ENCODE measurements around the gene PPP4R4. TPM values are rescaled to one million over a fixed set of nuclear protein-coding genes. Genes with fewer than 3 reads are reported as not detected.
"Not testable (repeated sequence)": the region's sequence is repeated elsewhere in the genome, so short reads cannot be mapped to it uniquely, and the experiment has no call there.

Gene PPP4R4
- total and polyA plus RNA-seq, 2 of the 4 experiments (the other 2 are of a cell fraction): 0.17 to 0.36 TPM

DNA sequence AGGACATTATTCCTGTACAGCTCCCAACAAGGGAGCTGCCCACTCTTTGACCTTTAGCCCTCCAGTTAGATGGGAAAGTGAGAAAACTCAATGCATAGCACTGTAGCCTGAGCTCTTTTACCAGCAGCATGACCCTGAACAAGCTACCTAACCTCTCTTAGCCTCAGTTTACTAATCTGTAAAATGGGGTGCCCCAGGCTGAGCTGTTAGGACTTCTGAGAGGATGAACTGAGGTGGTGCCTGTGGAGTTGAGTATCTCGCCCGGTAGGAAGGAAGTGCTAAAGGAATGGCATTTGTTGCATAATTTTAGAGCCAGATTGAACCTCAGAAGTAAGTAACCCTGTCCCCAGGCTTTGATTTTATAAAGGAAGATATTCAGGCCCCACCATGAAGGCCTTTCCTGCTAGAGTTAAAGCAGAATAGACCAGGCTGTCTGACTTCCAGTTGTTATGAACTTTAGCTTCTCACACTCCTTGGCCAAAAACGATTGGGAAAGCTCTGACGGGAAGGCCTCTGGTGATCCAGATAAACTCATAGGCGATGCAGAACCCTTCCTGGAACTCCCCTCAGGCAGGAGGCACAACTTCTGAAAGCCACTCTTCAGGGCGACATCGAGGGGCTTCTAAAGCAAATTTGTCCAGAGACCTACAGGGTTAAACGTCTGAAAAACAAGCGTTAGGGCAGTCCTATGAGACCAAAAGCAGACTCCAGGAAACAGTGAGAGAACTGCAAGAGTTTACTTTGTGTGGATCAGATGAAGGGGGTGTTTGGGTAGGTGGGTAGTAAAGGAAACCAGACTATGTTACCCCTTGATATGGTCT lies 121.4 kb downstream of the PPP4R4 start (continued):
- no peak for TF ChIP-seq RCOR1 (IDR thresholded peaks at IDR 0.05; ENCODE audit: insufficient replicate concordance, low read length)

GRCh38 chr14:94296181-94296545 lies 122.0 kb downstream of the PPP4R4 start:
- H3K56ac ChIP-seq (ENCODE audit: extremely low read depth, insufficient read depth, low read length); H3K36me3 ChIP-seq (ENCODE audit: control insufficient read depth, insufficient read depth, low read length); ATAC-seq (ENCODE audit: low read depth); DNase-seq; H3K4me2 ChIP-seq (ENCODE audit: low read depth, low read length); H2AK9ac ChIP-seq (replicated peaks; ENCODE audit: low read depth, low read length, poor library complexity); H3K9me1 ChIP-seq (ENCODE audit: insufficient read depth, low read length); in situ Hi-C loops (cut with MboI; ENCODE audit: low sequenced_read_pairs); H4K5ac ChIP-seq (ENCODE audit: low read depth, low read length); H2BK20ac ChIP-seq (ENCODE audit: low read depth, low read length); H3K27ac ChIP-seq (ENCODE audit: insufficient read depth, low read length); H3K14ac ChIP-seq (replicated peaks; ENCODE audit: low read depth, low read length); H2AFZ ChIP-seq (replicated peaks; ENCODE audit: low read length, poor library complexity); H3K23ac ChIP-seq (ENCODE audit: low read depth, low read length); H3K79me1 ChIP-seq (ENCODE audit: low read depth in 1 of 2, low read length in 2 of 2); H2BK5ac ChIP-seq (ENCODE audit: low read depth, low read length, poor library complexity, severe bottlenecking); H2BK15ac ChIP-seq (ENCODE audit: low read depth, low read length); dilution Hi-C loops (cut with HindIII; ENCODE audit: low sequenced_read_pairs, unreplicated experiment); CTCF ChIA-PET; BruUV-seq (replicated peaks); H2AK5ac ChIP-seq (ENCODE audit: low read depth, low read length); H3K9ac ChIP-seq (ENCODE audit: low read depth, low read length); H3K18ac ChIP-seq (ENCODE audit: low read depth, low read length); H3K4ac ChIP-seq (ENCODE audit: low read depth, low read length); POLR2A ChIA-PET (ENCODE audit: unreplicated experiment); H4K20me1 ChIP-seq (ENCODE audit: insufficient read depth, low read length); H2BK120ac ChIP-seq (ENCODE audit: low read depth, low read length); intact Hi-C loops (cut with micrococcal nuclease); H3K4me3 ChIP-seq (ENCODE audit: insufficient read depth, low read depth, low read length); H3K9me3 ChIP-seq (ENCODE audit: control insufficient read depth, insufficient read depth, low read length); H4K8ac ChIP-seq (ENCODE audit: low read depth in 2 of 2, low read length in 2 of 2); H3K4me1 ChIP-seq (ENCODE audit: control insufficient read depth, insufficient read depth, low read length); H3K27me3 ChIP-seq (ENCODE audit: control insufficient read depth, insufficient read depth, low read length); H4K91ac ChIP-seq (ENCODE audit: insufficient read depth, low read depth, low read length): not testable (repeated sequence)
- no CpG with 5 or more reads among the region's 4 CpGs for WGBS, 2 experiments (ENCODE audit: extremely low coverage in 2 of 2, insufficient read length in 1 of 2)

Measured in IMR-90 (cell line).